ENCODE data around the gene PCDHGB2.
"Not testable (repeated sequence)": the region's sequence is repeated elsewhere in the genome, so short reads cannot be mapped to it uniquely, and the experiment has no call there.

Gene PCDHGB2

GRCh38 chr5:141359790-141360426 is at the start of gene PCDHGB2:
Gene PCDHGB2, plus strand, starts transcription at chr5:141359994. Its CDS starts 142 bp downstream, at chr5:141360136.
- DNase-seq, result no peak

GRCh38 chr5:141313711-141314110 is 46.1 kb upstream of the PCDHGB2 start:
- DNase-seq, result no peak

- DNase-seq, result not testable (repeated sequence)
Measured at GRCh38 chr5:141316963-141317362, 42.8 kb upstream of the PCDHGB2 start.

GRCh38 chr5:141319202-141319601 is 40.6 kb upstream of the PCDHGB2 start:
- no peak for DNase-seq

GRCh38 chr5:141319699-141320098 is 40.1 kb upstream of the PCDHGB2 start:
- DNase-seq, result no peak

GRCh38 chr5:141320225-141321169 is 39.3 kb upstream of the PCDHGB2 start, which contains the start of gene TAF7:
Gene TAF7, minus strand, starts transcription at chr5:141320784. Its CDS starts 740 bp downstream, at chr5:141320044.
- DNase-seq, result peak; percentile 92 to 94

- no peak for DNase-seq
Measured at GRCh38 chr5:141322261-141322660, 37.5 kb upstream of the PCDHGB2 start.

- peak; percentile 67 to 70 for DNase-seq
Measured at GRCh38 chr5:141326088-141326854, 33.5 kb upstream of the PCDHGB2 start.

GRCh38 chr5:141328231-141328630 is 31.6 kb upstream of the PCDHGB2 start:
- DNase-seq, result no peak

- peak in 1 of 2 donors; percentile 20 for DNase-seq
Measured at GRCh38 chr5:141330299-141331080, 29.3 kb upstream of the PCDHGB2 start, which contains the start of gene PCDHGA1. Gene PCDHGA1, plus strand, starts transcription at chr5:141330514.

- not testable (repeated sequence) for DNase-seq
Measured at GRCh38 chr5:141332571-141332970, 27.2 kb upstream of the PCDHGB2 start.

- no peak for DNase-seq
Measured at GRCh38 chr5:141338538-141339306, 21.1 kb upstream of the PCDHGB2 start, which contains the start of gene PCDHGA2. Gene PCDHGA2, plus strand, starts transcription at chr5:141338760.

GRCh38 chr5:141340781-141341354 is 18.9 kb upstream of the PCDHGB2 start:
- DNase-seq, result not testable (repeated sequence)

- DNase-seq, result no peak
Measured at GRCh38 chr5:141342773-141343172, 17.0 kb upstream of the PCDHGB2 start.

GRCh38 chr5:141343242-141343952 is 16.4 kb upstream of the PCDHGB2 start, which contains the start of gene PCDHGA3:
Gene PCDHGA3, plus strand, starts transcription at chr5:141343829. Its CDS starts 205 bp downstream, at chr5:141344034.
- no peak for DNase-seq

- no peak for DNase-seq
Measured at GRCh38 chr5:141343953-141344463, 15.8 kb upstream of the PCDHGB2 start.

GRCh38 chr5:141345327-141345726 is 14.5 kb upstream of the PCDHGB2 start:
- no peak for DNase-seq

- DNase-seq, result not testable (repeated sequence)
Measured at GRCh38 chr5:141346017-141346416, 13.8 kb upstream of the PCDHGB2 start.

GRCh38 chr5:141349917-141350619 is 9.7 kb upstream of the PCDHGB2 start, which contains the start of gene PCDHGB1:
Gene PCDHGB1, plus strand, starts transcription at chr5:141350099. Its CDS starts 162 bp downstream, at chr5:141350261.
- DNase-seq, result peak; percentile 27 to 37

Data from stimulated activated CD4-positive, alpha-beta T cell treated with anti-CD3 and anti-CD28 coated beads, Interleukin-2, amount 100 ng/mL, for 24 hours (primary cell).